SU-DHL-6 (cell line): ENCODE data around the gene CTNNBIP1.

Source experiments
- EZH2phosphoT487 ChIP-seq: fragments of 200-600 bp; sonication (generic), shearing (Covaris generic); conservative IDR thresholded peaks from 2 replicates; pipeline ENCODE4 v1.6.1; 2018; ENCODE audit warnings: mild to moderate bottlenecking, antibody characterized with exemption, low read length, moderate library complexity, mixed read lengths
- TF ChIP-seq, protein P1 (sequence below): fragments of 200-600 bp; sonication (generic); IDR thresholded peaks from one replicate; pipeline ENCODE4 v1.5.1; 2017; ENCODE audit warnings: antibody characterized with exemption, mild to moderate bottlenecking, low read length, moderate library complexity; ENCODE audit not compliant: insufficient read depth, poor library complexity, severe bottlenecking

DNA sequence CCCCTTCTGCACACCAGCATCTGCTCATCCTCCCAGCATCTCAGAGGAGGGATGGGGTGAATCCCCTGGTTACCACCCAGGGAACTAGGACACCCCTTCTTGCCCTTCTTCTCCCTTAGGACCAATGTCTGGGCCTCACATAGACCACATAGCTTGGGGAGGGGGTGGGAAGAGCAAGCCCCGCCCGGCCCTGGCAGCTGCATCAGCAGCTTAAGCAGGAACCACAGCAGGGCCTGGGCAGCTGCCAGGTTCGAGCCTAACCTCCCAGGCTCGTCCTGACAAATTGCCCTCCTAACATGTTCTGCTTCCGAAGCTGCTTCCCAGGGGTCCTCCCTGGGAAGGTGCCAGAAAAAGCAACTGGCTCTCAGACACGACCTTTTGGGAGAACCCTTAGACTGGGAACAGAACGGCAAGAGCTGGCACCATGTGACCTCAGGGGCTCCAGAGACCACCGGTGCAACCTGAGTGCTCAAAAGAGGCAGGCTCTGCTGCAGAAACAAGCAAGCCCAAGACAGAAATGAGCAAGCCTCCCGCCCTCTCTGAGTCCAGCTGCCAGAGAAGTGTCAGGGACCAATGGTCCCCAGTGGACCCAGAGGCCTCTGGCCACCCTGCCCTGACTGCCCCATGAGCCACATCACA is 67.9 kb downstream of the CTNNBIP1 start:
- TF ChIP-seq, protein P1, sequence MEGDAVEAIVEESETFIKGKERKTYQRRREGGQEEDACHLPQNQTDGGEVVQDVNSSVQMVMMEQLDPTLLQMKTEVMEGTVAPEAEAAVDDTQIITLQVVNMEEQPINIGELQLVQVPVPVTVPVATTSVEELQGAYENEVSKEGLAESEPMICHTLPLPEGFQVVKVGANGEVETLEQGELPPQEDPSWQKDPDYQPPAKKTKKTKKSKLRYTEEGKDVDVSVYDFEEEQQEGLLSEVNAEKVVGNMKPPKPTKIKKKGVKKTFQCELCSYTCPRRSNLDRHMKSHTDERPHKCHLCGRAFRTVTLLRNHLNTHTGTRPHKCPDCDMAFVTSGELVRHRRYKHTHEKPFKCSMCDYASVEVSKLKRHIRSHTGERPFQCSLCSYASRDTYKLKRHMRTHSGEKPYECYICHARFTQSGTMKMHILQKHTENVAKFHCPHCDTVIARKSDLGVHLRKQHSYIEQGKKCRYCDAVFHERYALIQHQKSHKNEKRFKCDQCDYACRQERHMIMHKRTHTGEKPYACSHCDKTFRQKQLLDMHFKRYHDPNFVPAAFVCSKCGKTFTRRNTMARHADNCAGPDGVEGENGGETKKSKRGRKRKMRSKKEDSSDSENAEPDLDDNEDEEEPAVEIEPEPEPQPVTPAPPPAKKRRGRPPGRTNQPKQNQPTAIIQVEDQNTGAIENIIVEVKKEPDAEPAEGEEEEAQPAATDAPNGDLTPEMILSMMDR = no peak
- TF ChIP-seq EZH2phosphoT487 = no peak
